ENCODE data around the gene SHANK3. TPM values are rescaled to one million over a fixed set of nuclear protein-coding genes. Genes with fewer than 3 reads are reported as not detected.

Gene SHANK3
- total RNA-seq, 2 experiments from 2014 or later, result 0.15 TPM; not detected in 1

- ChIA-PET POLR2A (no interaction called here), CTCF (ENCODE audit: unreplicated experiment) (no interaction called here)
- Histone ChIP-seq H3K36me3 (ENCODE audit: insufficient read depth, low read length) (no peaks in the 10 kb centered on the region), H3K9me3 (ENCODE audit: low read length) (no peaks in the 10 kb centered on the region), H3K9me2 (ENCODE audit: insufficient read depth, low read length) (no peaks in the 10 kb centered on the region), H3K79me2 (ENCODE audit: insufficient read depth, low read depth, low read length) (no peaks in the 10 kb centered on the region), H3K27ac (ENCODE audit: low read depth, low read length, poor library complexity, severe bottlenecking) (no peak overlapping the region), H3K4me2 (ENCODE audit: low read length) (no peak overlapping the region), H4K20me1 (ENCODE audit: insufficient read depth, low read length) (no peaks in the 10 kb centered on the region), H3K4me3 (ENCODE audit: low read depth, low read length, poor library complexity, severe bottlenecking) (no peak overlapping the region), H3K4me1 (ENCODE audit: insufficient read depth, low read length, poor library complexity, severe bottlenecking) (no peaks in the 10 kb centered on the region), H2AFZ (ENCODE audit: low read length) (no peak overlapping the region)
- no peak for DNase-seq (ENCODE audit: low spot score)
- intact Hi-C loops (cut with micrococcal nuclease; ENCODE audit: unreplicated experiment), result no loop called here
- TF ChIP-seq EZH2phosphoT487 (IDR thresholded peaks at IDR 0.05; ENCODE audit: borderline replicate concordance, low read depth, low read length), result no peak
- TF ChIP-seq, protein P1, sequence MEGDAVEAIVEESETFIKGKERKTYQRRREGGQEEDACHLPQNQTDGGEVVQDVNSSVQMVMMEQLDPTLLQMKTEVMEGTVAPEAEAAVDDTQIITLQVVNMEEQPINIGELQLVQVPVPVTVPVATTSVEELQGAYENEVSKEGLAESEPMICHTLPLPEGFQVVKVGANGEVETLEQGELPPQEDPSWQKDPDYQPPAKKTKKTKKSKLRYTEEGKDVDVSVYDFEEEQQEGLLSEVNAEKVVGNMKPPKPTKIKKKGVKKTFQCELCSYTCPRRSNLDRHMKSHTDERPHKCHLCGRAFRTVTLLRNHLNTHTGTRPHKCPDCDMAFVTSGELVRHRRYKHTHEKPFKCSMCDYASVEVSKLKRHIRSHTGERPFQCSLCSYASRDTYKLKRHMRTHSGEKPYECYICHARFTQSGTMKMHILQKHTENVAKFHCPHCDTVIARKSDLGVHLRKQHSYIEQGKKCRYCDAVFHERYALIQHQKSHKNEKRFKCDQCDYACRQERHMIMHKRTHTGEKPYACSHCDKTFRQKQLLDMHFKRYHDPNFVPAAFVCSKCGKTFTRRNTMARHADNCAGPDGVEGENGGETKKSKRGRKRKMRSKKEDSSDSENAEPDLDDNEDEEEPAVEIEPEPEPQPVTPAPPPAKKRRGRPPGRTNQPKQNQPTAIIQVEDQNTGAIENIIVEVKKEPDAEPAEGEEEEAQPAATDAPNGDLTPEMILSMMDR (conservative IDR thresholded peaks at IDR 0.05; ENCODE audit: low read length), result no peak
- BruUV-seq (replicated peaks), result no TSS peak
Observed at GRCh38 chr22:50704510-50705218, 32.0 kb downstream of the SHANK3 start.

- H3K79me2 ChIP-seq (ENCODE audit: insufficient read depth, low read depth, low read length), result no peaks in the 10 kb centered on the region
- no TSS peak for BruUV-seq (replicated peaks)
- no peak overlapping the region for H3K27ac ChIP-seq (ENCODE audit: low read depth, low read length, poor library complexity, severe bottlenecking)
- no peaks in the 10 kb centered on the region for H3K9me2 ChIP-seq (ENCODE audit: insufficient read depth, low read length)
- no peaks in the 10 kb centered on the region for H4K20me1 ChIP-seq (ENCODE audit: insufficient read depth, low read length)
- no peak for TF ChIP-seq EZH2phosphoT487 (IDR thresholded peaks at IDR 0.05; ENCODE audit: borderline replicate concordance, low read depth, low read length)
- TF ChIP-seq, protein P1 (conservative IDR thresholded peaks at IDR 0.05; ENCODE audit: low read length), result no peak
- ChIA-PET POLR2A (no interaction called here), CTCF (ENCODE audit: unreplicated experiment) (no interaction called here)
- intact Hi-C loops (cut with micrococcal nuclease; ENCODE audit: unreplicated experiment), result no loop called here
- no peaks in the 10 kb centered on the region for H3K9me3 ChIP-seq (ENCODE audit: low read length)
- H3K4me3 ChIP-seq (ENCODE audit: low read depth, low read length, poor library complexity, severe bottlenecking), result no peak overlapping the region
- H3K36me3 ChIP-seq (ENCODE audit: insufficient read depth, low read length), result no peaks in the 10 kb centered on the region
- no peaks in the 10 kb centered on the region for H3K4me1 ChIP-seq (ENCODE audit: insufficient read depth, low read length, poor library complexity, severe bottlenecking)
- no peak overlapping the region for H3K4me2 ChIP-seq (ENCODE audit: low read length)
- no peak overlapping the region for H2AFZ ChIP-seq (ENCODE audit: low read length)
- DNase-seq (ENCODE audit: low spot score), result no peak
Observed at GRCh38 chr22:50705219-50705691, 32.6 kb downstream of the SHANK3 start.

DNA sequence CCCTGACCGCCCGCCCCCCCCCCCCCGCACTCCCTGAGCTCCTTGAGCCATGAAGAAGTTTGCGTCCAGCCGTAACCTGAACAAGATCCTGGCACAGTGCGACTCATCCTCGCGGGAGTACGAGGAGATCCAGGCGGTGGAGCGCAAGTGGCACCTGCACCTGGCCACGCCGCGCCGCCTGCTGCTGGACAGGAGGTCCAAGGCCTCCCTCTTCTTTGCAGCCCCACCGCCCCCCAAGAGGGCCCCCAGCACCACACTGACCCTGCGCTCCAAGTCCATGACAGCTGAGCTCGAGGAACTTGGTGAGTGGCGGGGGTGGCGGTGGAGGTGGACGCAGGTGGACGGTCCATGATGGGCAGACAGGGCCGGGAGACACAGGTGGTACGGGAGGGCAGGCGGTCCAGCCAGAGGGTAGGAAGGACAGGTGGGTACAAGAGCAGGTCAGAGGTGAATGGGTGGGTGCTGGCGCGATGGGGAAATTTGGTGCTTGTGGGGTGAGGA is 33.3 kb downstream of the SHANK3 start:
- H3K4me2 ChIP-seq (ENCODE audit: low read length), result no peak overlapping the region
- H2AFZ ChIP-seq (ENCODE audit: low read length), result no peak overlapping the region
- no peak for DNase-seq (ENCODE audit: low spot score)
- H3K4me1 ChIP-seq (ENCODE audit: insufficient read depth, low read length, poor library complexity, severe bottlenecking), result no peaks in the 10 kb centered on the region
- H3K9me2 ChIP-seq (ENCODE audit: insufficient read depth, low read length), result no peaks in the 10 kb centered on the region
- CTCF ChIA-PET (ENCODE audit: unreplicated experiment), result no interaction called here
- H3K79me2 ChIP-seq (ENCODE audit: insufficient read depth, low read depth, low read length), result no peaks in the 10 kb centered on the region
- H3K4me3 ChIP-seq (ENCODE audit: low read depth, low read length, poor library complexity, severe bottlenecking), result no peak overlapping the region
- H3K27ac ChIP-seq (ENCODE audit: low read depth, low read length, poor library complexity, severe bottlenecking), result no peak overlapping the region
- H3K36me3 ChIP-seq (ENCODE audit: insufficient read depth, low read length), result no peaks in the 10 kb centered on the region
- intact Hi-C loops (cut with micrococcal nuclease; ENCODE audit: unreplicated experiment), result no loop called here
- H4K20me1 ChIP-seq (ENCODE audit: insufficient read depth, low read length), result no peaks in the 10 kb centered on the region
- no peak for TF ChIP-seq EZH2phosphoT487 (IDR thresholded peaks at IDR 0.05; ENCODE audit: borderline replicate concordance, low read depth, low read length)
- TF ChIP-seq, protein P1 (conservative IDR thresholded peaks at IDR 0.05; ENCODE audit: low read length), result no peak
- no peaks in the 10 kb centered on the region for H3K9me3 ChIP-seq (ENCODE audit: low read length)
- BruUV-seq (replicated peaks), result no TSS peak
- POLR2A ChIA-PET, result no interaction called here

All from OCI-LY7 (cell line).